Hindlimb muscle (tissue), 1 donor: ENCODE data around the gene IDS. TPM values are rescaled to one million over a fixed set of nuclear protein-coding genes. Genes with fewer than 3 reads are reported as not detected.

Experiments
- DNase-seq: peaks from one replicate; pipeline ENCODE4 v3.0.0-alpha.2; 2013
- polyA plus RNA-seq: library from polyadenylated mRNA; unstranded; fragments of 120-200 nt; gene quantifications from one replicate; pipeline ENCODE4 v1.2.1, GENCODE V29; 2013; ENCODE audit not compliant: insufficient read length

The IDS gene
- polyA plus RNA-seq, 1 donor = 27.5 TPM

- no peak for DNase-seq
Observed at GRCh38 chrX:149456476-149457245, 48.4 kb downstream of the IDS start.

- no peak for DNase-seq
Observed at GRCh38 chrX:149455934-149456333, 49.2 kb downstream of the IDS start.

- no peak for DNase-seq
Observed at GRCh38 chrX:149453906-149454822, 50.9 kb downstream of the IDS start.

- no peak for DNase-seq
Observed at GRCh38 chrX:149453030-149453429, 52.1 kb downstream of the IDS start.

DNA sequence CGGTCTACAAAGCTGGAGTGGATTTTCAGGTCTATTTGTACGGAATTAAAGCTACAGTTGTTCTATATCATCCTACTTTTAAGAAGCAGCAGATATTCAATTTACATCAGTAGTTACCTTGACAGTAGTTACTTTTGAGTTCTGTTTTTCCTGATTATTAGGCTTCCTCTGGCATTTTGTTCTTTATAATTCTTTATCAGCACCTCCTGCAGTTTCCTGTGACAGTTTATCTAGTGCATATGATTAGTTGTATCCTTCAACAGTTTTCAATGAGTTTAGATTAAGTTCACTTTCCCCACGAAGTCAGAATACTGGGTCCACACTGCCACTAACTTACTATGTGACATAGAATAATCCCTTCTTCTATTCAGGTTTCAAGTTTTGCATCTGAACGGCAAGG lies 71.7 kb downstream of the IDS start:
- DNase-seq = no peak

DNA sequence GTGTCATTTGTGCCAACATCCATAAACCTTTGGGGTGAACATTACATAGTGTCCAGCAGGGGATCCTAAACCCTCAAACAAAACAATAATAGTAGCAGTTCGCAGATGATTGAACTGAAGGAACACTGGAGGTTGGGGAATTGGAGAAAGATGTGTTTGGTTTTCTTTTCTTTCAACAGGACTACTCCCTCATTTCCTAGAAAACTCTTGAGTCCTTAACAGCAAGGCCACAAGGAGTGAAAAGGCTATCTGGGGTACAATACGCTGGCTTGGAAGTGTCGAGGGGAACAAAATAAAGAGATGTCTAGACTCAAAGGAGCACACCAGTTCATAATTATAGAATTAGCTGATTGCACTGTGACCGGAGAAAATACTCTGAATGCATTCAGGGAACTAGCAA lies 72.1 kb downstream of the IDS start:
- no peak for DNase-seq

Other genes starting within 250 kb of the IDS start
- gene EOLA1, start 35.7 kb upstream of the IDS start, polyA plus RNA-seq = 21.6 TPM
- gene HSFX3, start 44.6 kb upstream of the IDS start, polyA plus RNA-seq = 0.77 TPM
- not detected for gene MAGEA9B, start 82.2 kb upstream of the IDS start, polyA plus RNA-seq
- gene HSFX2, start 90.0 kb upstream of the IDS start, polyA plus RNA-seq = 0.46 TPM
- 35.1 TPM for gene TMEM185A, start 126.5 kb upstream of the IDS start, polyA plus RNA-seq
- gene MAGEA11, start 206.8 kb upstream of the IDS start, polyA plus RNA-seq = not detected